Subcutaneous abdominal adipose tissue (tissue), 5 donors: ENCODE measurements around the gene CEMIP.

ENCODE experiments used
- H3K27ac ChIP-seq: one replicate; pipeline ENCODE4 v1.7.0; 2013; ENCODE audit warnings: low read depth, mild to moderate bottlenecking, inconsistent platforms, low read length, moderate library complexity
- H3K27me3 ChIP-seq, 5 donors: one replicate each; pipeline ENCODE4 v1.7.0; 2013; ENCODE audit warnings: low read length in 5 of 5, inconsistent platforms in 1 of 5; ENCODE audit not compliant: control insufficient read depth in 5 of 5, insufficient read depth in 4 of 5
- H3K36me3 ChIP-seq, 5 donors: one replicate each; pipeline ENCODE4 v1.7.0; 2013; ENCODE audit warnings: low read length in 5 of 5; ENCODE audit not compliant: control insufficient read depth in 5 of 5, insufficient read depth in 5 of 5
- H3K4me1 ChIP-seq, 5 donors: one replicate each; pipeline ENCODE4 v1.7.0; 2013; ENCODE audit warnings: low read length in 5 of 5, mild to moderate bottlenecking in 3 of 5, moderate library complexity in 1 of 5; ENCODE audit not compliant: control insufficient read depth in 5 of 5, insufficient read depth in 5 of 5
- H3K4me3 ChIP-seq, 5 donors: one replicate each; pipeline ENCODE4 v1.7.0; 2013; ENCODE audit warnings: low read length in 5 of 5, low read depth in 1 of 5
- H3K9ac ChIP-seq, 5 donors: one replicate each; pipeline ENCODE4 v1.7.0; 2013; ENCODE audit warnings: low read length in 5 of 5, mild to moderate bottlenecking in 4 of 5, moderate library complexity in 3 of 5
- H3K9me3 ChIP-seq, 5 donors: one replicate each; pipeline ENCODE4 v1.7.0; 2013; ENCODE audit warnings: low read length in 5 of 5; ENCODE audit not compliant: control insufficient read depth in 5 of 5
- donor health status: healthy.
- donor health status: healthy.
- donor health status: healthy.
- donor health status: healthy.
- donor health status: healthy.

Gene CEMIP

DNA sequence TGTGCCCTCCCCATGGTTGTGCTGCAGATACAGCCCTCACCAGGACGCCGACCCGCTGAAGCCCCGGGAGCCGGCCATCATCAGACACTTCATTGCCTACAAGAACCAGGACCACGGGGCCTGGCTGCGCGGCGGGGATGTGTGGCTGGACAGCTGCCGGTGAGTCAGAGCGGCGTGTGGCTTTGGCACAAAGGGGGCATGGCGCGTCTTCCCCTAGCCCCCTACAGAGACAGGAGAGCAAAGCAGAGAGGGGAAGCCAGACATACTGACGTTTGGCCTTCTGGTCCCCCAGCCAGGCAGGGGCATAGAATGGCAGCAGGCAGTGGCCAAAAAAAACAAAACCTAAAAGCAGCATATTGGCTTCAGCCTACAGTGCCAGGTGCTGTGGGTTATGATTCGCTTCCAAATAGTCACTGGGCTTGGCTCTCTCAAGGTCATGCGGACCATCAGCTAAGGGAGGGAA lies 146.5 kb downstream of the CEMIP start:
- Histone ChIP-seq H3K9me3 (no peaks in the 10 kb centered on the region), H3K4me1 (peaks cover 0 to 9% (median 5%) of the 10 kb centered on the region in 5 donors), H3K36me3 (peaks cover 0 to 12% (median 3%) of the 10 kb centered on the region in 5 donors), H3K27ac (no peak overlapping the region), H3K9ac (no peak overlapping the region), H3K27me3 (no peaks in the 10 kb centered on the region), H3K4me3 (no peak overlapping the region)

DNA sequence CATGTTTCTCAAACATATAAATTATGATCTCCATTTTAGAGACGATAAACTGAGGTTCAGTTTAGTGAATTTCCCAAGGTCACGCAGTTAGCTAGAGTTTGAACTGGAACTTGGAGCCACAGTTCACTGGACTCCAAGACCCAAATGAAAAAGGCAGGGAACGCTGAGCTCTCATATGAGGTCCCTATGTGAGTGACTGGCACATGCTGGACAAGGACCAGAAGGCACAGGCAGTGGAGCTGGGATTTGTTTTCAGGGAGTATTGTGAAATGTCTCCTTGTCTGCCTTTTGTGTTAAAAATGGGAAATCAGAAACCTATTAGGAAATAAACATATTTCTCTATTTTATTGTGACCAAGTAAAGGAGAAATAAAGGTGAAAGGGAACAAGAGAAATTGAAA lies 147.0 kb downstream of the CEMIP start:
- Histone ChIP-seq H3K4me3 (no peak overlapping the region), H3K4me1 (peaks cover 0 to 9% (median 5%) of the 10 kb centered on the region in 5 donors), H3K27ac (no peak overlapping the region), H3K27me3 (no peaks in the 10 kb centered on the region), H3K36me3 (peaks cover 0 to 12% (median 3%) of the 10 kb centered on the region in 5 donors), H3K9me3 (no peaks in the 10 kb centered on the region), H3K9ac (no peak overlapping the region)

DNA sequence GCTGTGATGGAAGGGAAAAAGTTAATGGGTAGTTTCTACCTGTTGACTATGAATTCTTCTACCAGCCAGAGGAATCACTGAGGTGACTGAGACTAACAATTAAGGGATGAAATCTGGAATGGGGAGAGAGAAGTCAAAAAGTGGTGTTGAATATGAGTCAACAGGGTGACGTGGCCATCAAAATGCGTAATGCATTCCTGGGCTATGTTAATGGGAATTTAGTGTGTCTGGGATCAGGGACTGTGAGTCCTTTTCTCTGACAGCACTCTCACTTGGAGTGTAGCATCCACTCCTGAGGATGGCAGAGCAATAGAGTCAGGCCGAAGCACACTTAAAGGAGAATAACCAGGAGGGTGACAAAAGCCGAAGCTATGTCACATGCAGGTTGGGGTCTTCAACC lies 150.1 kb downstream of the CEMIP start:
- peaks cover 0 to 28% (median 21%) of the 10 kb centered on the region in 5 donors for H3K4me1 ChIP-seq
- H3K27me3 ChIP-seq, result no peaks in the 10 kb centered on the region
- peaks cover 0 to 3% (median 0%) of the 10 kb centered on the region in 5 donors for H3K36me3 ChIP-seq
- H3K27ac ChIP-seq, result no peak overlapping the region
- H3K9ac ChIP-seq, result no peak overlapping the region
- no peak overlapping the region for H3K4me3 ChIP-seq
- no peaks in the 10 kb centered on the region for H3K9me3 ChIP-seq

DNA sequence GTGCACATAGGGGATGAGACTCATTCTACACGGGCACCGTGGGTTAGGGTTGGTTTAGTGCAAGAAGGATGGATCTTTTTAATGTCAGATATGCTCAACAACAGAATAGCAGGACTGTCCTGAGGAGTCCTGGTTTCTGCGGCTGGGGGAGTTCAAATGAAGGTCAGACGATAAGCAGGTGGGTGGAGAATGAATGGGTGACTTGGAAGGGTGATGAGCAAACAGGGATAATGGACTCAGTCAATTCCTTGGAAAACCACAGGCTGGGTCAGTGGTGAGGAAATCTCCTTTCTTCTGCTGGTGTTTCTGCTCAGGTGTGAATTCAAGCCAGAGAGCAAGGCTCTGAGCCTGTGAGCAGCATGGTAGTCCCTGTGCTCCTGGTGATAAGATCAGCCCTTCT lies 150.5 kb downstream of the CEMIP start:
- H3K27ac ChIP-seq, result no peak overlapping the region
- peaks cover 1 to 33% (median 26%) of the 10 kb centered on the region in 5 donors for H3K4me1 ChIP-seq
- no peaks in the 10 kb centered on the region for H3K27me3 ChIP-seq
- H3K9me3 ChIP-seq, result no peaks in the 10 kb centered on the region
- H3K4me3 ChIP-seq, result no peak overlapping the region
- H3K36me3 ChIP-seq, result no peaks in the 10 kb centered on the region
- H3K9ac ChIP-seq, result no peak overlapping the region

DNA sequence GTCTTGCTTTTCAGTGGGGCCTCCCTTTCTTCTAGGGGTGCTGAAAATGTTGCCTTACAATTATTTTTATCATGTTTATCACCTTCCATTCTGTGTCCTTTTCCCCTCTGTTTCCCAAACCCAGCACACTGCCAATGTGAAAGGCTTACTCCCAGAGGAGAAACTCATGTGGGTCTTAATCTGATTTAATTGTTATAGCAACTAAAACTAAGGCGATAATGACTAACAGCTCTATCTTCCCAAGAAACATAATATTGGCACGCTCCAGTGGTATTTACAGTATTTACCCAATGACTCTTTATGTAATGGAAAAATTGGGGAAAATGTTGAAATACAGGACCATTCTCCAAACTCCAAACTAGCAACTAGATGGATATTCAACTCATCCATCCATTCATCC lies 152.0 kb downstream of the CEMIP start:
- H3K27me3 ChIP-seq, result no peaks in the 10 kb centered on the region
- no peak overlapping the region for H3K9ac ChIP-seq
- no peak overlapping the region for H3K27ac ChIP-seq
- no peak overlapping the region for H3K4me3 ChIP-seq
- peaks cover 0 to under 1% (median 0%) of the 10 kb centered on the region in 5 donors for H3K36me3 ChIP-seq
- no peaks in the 10 kb centered on the region for H3K9me3 ChIP-seq
- peaks cover 4 to 35% (median 32%) of the 10 kb centered on the region in 5 donors for H3K4me1 ChIP-seq

DNA sequence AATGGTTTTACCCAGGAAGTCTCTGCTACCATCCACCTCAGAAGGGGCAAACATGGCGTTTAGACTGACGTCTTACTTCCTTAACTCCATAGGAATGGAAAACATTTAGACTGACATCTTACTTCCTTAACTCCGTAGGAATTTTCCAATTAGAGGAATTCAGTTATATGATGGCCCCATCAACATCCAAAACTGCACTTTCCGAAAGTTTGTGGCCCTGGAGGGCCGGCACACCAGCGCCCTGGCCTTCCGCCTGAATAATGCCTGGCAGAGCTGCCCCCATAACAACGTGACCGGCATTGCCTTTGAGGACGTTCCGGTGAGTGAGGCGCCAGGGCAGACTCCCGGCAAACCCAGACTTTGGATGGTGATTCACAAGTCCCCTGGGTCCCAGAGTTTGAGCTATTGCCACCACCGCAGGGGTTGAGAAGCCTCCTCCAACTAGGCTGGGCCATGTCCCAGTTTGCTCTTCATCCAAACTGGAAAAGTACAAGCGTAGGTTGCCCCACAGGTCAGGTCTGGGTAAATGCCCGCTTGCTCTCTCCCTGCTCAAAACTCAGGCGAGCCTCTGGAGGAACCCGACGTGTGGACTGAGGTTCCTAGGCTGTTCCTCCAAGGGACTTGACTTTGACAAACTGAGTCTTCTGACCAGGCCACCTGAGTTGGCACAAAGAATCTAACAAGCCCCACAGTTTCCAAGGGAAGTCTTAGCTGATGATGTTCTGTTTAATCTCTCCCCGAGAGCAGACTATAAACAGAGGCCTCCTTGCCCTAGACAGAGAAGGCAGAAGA lies 152.7 kb downstream of the CEMIP start:
- H3K4me1 ChIP-seq, result peaks cover 4 to 35% (median 29%) of the 10 kb centered on the region in 5 donors
- no peaks in the 10 kb centered on the region for H3K9me3 ChIP-seq
- H3K9ac ChIP-seq, result peak overlapping the region in 1 of 5 donors; percentile 17
- H3K36me3 ChIP-seq, result peaks cover 0 to 6% (median 0%) of the 10 kb centered on the region in 5 donors
- H3K27ac ChIP-seq, result peak overlapping the region; percentile 70
- H3K27me3 ChIP-seq, result no peaks in the 10 kb centered on the region
- H3K4me3 ChIP-seq, result no peak overlapping the region

DNA sequence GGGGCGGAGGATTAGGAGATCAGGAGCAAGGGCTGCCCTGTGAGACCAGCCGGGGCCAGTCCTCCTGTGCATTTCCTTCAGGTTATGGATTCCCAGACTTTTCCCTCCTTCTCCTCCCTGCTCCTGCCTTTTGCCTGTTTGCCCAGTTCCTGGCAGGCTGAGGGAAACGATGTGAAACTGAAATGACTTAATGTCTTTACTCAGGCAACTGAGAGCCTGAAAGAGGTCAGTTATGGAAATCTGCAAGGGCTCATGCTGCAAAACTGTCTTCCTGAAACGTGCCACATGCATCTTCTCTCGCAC lies 153.3 kb downstream of the CEMIP start:
- Histone ChIP-seq H3K36me3 (peaks cover 0 to 6% (median 0%) of the 10 kb centered on the region in 5 donors), H3K27me3 (no peaks in the 10 kb centered on the region), H3K4me1 (peaks cover 4 to 35% (median 29%) of the 10 kb centered on the region in 5 donors), H3K4me3 (peak overlapping the region in 1 of 5 donors; percentile 5), H3K9me3 (no peaks in the 10 kb centered on the region), H3K9ac (peak overlapping the region in 1 of 5 donors; percentile 17), H3K27ac (peak overlapping the region; percentile 70)

DNA sequence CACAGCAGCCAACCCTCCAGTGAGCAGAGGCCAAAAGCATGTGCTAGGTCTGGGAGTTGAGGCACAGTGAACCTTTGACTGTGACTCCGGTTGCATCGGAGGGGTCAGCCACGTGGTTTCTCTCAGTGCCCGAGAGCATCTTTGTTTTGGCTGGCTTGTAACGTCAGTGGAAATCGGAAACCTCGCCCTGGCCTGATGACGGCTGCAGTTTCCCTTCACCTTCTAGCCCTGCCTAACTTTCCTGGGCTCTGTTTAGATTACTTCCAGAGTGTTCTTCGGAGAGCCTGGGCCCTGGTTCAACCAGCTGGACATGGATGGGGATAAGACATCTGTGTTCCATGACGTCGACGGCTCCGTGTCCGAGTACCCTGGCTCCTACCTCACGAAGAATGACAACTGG lies 153.8 kb downstream of the CEMIP start:
- peak overlapping the region in 1 of 5 donors; percentile 5 for H3K4me3 ChIP-seq
- peaks cover 0 to 8% (median 0%) of the 10 kb centered on the region in 5 donors for H3K36me3 ChIP-seq
- H3K9ac ChIP-seq, result peak overlapping the region in 1 of 5 donors; percentile 13

DNA sequence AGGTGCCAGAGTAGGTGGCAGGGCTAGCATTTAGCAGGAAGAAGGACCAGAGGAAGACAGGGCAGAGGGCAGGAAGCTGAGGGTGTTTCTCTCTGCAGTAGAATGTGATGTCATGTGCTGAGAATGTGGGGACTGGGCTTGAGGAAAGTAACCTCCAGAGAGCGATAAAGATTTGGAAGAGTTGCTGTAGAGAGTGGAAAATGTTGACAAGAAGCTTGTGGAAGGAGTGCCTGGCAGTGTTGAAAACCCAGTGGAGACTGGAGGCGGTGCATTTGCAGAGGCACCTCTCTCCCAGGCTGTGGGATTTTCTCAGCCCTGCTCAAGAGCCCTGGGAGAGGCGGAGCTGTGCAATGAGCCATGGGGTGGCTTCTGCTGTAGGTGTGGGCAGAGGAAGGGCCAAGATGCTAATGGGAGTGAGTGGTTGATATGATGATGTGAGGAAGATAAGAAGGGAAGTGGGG lies 155.6 kb downstream of the CEMIP start:
- H3K27me3 ChIP-seq, result no peaks in the 10 kb centered on the region
- peaks cover 0 to 9% (median 0%) of the 10 kb centered on the region in 5 donors for H3K36me3 ChIP-seq
- peaks cover 4 to 35% (median 29%) of the 10 kb centered on the region in 5 donors for H3K4me1 ChIP-seq
- H3K4me3 ChIP-seq, result peak overlapping the region in 1 of 5 donors; percentile 6
- H3K9me3 ChIP-seq, result no peaks in the 10 kb centered on the region
- no peak overlapping the region for H3K9ac ChIP-seq
- H3K27ac ChIP-seq, result no peak overlapping the region

More for the DNA sequence above, 153.8 kb downstream of the CEMIP start:
- no peaks in the 10 kb centered on the region for H3K27me3 ChIP-seq
- H3K9me3 ChIP-seq, result no peaks in the 10 kb centered on the region
- H3K27ac ChIP-seq, result peak overlapping the region; percentile 70
- H3K4me1 ChIP-seq, result peaks cover 4 to 35% (median 29%) of the 10 kb centered on the region in 5 donors

DNA sequence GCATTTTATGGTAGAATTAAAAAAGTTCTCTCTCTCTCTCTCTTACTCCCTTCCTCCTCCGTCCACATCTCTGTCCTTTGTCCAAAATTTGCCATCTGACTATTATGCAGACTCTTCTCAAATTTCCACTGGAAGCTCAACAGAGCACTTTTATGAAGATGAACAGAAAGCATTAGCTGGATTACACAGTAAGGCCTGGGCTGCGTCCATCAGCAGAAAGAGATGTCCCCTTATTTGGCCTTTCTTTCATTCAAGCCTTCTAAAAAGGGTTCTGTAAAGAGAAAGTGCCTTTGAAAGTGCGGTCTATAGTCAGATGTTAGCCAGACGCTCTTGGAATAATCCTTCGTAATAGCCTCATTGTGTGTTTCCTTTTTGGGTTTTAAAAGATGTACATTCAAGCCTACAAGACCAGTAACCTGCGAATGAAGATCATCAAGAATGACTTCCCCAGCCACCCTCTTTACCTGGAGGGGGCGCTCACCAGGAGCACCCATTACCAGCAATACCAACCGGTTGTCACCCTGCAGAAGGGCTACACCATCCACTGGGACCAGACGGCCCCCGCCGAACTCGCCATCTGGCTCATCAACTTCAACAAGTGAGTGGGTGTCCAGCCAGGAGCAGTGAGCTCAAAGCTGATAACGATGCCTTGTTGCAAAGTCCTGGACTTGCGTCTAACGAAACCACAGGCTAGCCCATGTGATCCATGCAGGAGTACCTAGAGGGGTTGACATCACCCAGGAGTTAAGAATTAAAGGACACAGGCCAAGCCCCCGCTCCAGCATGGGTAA lies 157.3 kb downstream of the CEMIP start:
- Histone ChIP-seq H3K27ac (no peak overlapping the region), H3K36me3 (peaks cover 0 to 24% (median 11%) of the 10 kb centered on the region in 5 donors), H3K9me3 (no peaks in the 10 kb centered on the region), H3K9ac (no peak overlapping the region), H3K27me3 (no peaks in the 10 kb centered on the region), H3K4me3 (no peak overlapping the region), H3K4me1 (peaks cover 4 to 34% (median 29%) of the 10 kb centered on the region in 5 donors)
